C4-2B (cell line): ENCODE measurements around the gene RNF123.

ENCODE experiments used
- H3K27ac ChIP-seq: fragments of 450-650 bp; 2 replicates; pipeline ENCODE4 v1.5.1; 2017
- ZFX ChIP-seq: fragments of 450-650 bp; IDR thresholded peaks from 2 replicates; pipeline ENCODE4 v1.6.1; 2017
- TF ChIP-seq, protein P1 (sequence below): fragments of 450-650 bp; conservative IDR thresholded peaks from 2 replicates; pipeline ENCODE4 v1.5.1; 2017; ENCODE audit warnings: mild to moderate bottlenecking

Gene RNF123

DNA sequence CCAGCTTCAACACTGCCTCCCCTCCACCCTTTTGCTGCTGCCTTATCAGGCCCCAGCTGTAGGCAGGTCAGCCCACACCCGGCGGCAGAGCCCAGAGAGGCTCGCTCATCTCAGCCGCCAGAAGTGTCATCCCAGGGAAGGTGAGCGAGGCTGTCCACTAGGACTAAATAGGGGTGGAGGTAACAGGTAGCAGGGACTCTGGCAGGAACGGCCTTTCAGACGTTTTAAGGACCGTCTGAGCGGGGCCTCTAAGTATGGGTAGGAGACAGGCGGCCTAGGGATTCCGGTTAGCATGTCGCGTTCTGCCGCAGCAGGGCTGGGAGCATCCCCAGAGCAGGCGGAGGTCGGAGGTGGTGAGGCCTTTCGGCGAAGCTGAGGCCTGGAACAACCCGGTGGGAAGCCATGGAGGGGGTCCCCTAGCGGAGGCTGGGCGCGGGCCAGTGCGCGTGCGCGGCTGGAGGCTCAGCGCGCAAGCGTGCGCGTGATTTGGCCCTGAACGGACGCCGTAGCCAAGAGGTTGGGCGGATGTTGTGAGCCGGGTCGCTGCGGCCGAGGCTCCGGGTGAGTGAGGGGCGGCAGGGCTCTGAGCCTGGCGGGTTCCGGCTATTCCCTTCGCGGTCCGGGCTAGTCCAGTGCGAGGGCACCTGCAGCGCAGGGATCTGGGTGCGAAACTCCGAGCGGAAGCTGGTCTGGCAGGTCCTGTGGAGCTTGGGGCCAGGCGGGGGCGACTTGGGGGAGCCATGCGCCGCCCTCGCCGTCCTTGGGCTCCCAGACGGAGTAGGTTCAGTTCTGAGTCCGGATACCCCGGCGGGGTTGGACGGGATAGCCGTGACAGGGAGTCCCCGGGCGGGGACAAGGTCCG, at the start of gene RNF123, which contains the start of gene MST1:
RNF123 (plus strand) TSS at position 512 of the 862 bp plus-strand sequence. CDS start 1,609 bp downstream, outside the sequence.
MST1 (minus strand) TSS at position 429 of the 862 bp plus-strand sequence. CDS start 783 bp downstream, outside the sequence.
- TF ChIP-seq, protein P1, sequence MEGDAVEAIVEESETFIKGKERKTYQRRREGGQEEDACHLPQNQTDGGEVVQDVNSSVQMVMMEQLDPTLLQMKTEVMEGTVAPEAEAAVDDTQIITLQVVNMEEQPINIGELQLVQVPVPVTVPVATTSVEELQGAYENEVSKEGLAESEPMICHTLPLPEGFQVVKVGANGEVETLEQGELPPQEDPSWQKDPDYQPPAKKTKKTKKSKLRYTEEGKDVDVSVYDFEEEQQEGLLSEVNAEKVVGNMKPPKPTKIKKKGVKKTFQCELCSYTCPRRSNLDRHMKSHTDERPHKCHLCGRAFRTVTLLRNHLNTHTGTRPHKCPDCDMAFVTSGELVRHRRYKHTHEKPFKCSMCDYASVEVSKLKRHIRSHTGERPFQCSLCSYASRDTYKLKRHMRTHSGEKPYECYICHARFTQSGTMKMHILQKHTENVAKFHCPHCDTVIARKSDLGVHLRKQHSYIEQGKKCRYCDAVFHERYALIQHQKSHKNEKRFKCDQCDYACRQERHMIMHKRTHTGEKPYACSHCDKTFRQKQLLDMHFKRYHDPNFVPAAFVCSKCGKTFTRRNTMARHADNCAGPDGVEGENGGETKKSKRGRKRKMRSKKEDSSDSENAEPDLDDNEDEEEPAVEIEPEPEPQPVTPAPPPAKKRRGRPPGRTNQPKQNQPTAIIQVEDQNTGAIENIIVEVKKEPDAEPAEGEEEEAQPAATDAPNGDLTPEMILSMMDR, result no peak
- TF ChIP-seq ZFX, result 0 out of 2 replicates have a peak, but pooled peaks have one; percentile 22
- peak within 1 kb of the TSS; percentile 80 for H3K27ac ChIP-seq

DNA sequence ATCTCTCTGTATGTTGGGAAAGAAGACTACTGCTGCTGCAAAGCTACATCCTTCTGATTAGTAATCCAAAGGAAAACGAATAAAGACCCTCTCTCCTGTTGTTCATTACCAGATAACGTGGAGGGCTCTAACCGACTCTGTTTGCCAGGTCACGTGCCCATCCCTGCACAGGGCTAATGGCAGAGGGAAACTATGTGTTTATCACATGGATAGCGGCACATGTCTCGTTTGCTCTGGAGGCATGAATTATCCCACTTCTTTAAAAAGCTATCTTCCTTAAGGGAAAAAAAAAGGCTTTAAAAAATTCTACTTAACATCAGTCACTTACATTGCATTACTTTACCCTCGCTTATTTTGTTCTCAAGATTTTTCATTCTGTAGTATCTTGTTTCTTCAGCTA, 48.1 kb upstream of the RNF123 start:
- TF ChIP-seq ZFX, result no peak
- TF ChIP-seq, protein P1, result no peak
- H3K27ac ChIP-seq, result no peak overlapping the region

DNA sequence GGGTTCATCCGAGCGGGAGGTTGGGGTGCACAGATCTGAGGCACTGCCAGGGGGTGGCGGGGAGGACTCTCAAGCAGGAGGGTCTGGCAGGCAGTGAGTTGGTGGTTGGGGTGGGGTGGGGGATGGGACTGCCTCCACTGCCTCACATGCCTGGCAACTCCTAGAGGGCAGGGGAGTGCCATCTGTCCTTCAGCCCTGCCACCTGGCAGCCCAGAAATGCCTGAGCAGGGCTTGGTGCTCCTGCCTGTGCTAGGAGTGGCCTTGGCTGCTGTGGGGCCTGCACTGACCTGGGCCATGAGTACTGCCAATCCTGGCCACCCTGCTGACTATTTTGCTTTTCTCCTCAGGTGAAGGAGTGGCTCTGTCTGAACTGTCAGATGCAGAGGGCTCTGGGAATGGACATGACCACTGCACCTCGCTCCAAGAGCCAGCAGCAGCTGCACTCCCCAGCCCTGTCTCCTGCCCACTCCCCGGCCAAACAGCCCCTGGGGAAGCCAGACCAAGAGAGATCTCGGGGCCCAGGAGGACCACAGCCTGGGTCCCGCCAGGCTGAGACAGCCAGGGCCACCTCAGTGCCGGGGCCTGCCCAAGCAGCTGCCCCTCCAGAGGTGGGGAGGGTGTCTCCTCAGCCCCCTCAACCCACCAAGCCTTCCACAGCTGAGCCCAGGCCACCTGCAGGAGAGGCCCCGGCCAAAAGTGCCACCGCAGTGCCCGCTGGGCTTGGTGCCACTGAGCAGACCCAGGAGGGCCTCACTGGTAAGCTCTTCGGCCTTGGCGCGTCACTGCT, 47.2 kb upstream of the RNF123 start:
- no peak for TF ChIP-seq ZFX
- TF ChIP-seq, protein P1, result no peak
- no peak overlapping the region for H3K27ac ChIP-seq

DNA sequence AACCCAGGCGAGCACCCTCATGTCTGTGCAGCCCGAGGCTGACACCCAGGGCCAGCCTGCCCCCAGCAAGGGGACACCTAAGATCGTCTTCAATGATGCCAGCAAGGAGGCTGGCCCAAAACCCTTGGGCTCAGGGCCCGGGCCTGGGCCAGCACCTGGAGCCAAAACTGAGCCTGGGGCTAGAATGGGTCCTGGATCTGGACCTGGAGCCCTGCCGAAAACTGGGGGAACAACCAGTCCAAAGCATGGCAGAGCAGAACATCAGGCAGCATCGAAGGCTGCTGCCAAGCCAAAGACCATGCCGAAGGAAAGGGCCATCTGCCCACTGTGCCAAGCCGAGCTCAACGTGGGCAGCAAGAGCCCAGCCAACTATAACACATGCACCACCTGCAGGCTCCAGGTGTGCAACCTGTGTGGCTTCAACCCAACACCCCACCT, 46.6 kb upstream of the RNF123 start:
- H3K27ac ChIP-seq, result no peak overlapping the region
- TF ChIP-seq, protein P1, result no peak
- no peak for TF ChIP-seq ZFX

DNA sequence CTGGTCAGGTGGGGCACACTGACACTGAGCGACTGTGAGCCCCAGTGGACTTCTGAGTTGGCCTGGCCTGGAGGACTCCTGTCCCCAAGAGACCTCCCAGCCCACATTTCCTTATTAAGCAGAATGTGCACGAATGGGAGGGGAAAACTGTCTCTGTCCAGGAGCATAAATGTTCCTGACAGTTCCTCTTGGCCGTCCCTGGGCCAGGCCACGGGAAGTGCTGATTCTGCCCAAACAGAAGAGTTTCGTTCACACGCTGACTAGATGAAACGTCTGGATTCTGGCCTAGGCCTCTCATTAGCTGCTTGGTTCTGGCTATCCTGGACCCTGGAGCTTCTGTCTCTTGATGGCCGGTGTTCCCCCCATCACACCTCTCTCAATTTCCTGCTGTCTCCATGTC, 44.7 kb upstream of the RNF123 start:
- TF ChIP-seq, protein P1, result no peak
- no peak for TF ChIP-seq ZFX
- H3K27ac ChIP-seq, result no peak overlapping the region

DNA sequence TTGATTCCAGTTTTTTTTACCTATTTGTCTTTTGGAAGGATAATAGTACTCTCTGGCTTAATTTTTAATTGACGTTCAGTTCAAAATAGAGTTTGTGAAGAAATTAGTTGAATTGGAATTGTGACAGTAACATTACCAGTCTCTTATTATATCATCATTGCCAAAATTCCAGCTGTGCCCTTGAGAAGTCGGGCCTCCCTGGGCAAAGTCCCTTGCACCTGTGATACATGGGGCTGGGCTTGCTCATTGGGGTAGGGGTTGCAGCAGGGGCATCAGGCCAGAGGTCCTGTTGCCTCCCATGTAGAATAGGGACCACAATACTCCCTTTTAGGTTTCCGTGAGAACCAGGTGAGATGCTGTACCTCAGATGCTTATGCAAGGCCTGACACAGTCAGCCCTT, 43.1 kb upstream of the RNF123 start:
- no peak for TF ChIP-seq ZFX
- TF ChIP-seq, protein P1, result no peak
- H3K27ac ChIP-seq, result no peak overlapping the region
